Parathyroid adenoma (tissue), 2 donors: ENCODE data around the gene CAVIN1.
"Not testable (repeated sequence)": the region's sequence is repeated elsewhere in the genome, so short reads cannot be mapped to it uniquely, and the experiment has no call there.

Experiments used
- H2AFZ ChIP-seq: fragments of 300-600 bp; sonication (generic); one replicate; pipeline ENCODE4 v1.7.0; 2017; ENCODE audit warnings: antibody characterized with exemption, mild to moderate bottlenecking
- H3K27ac ChIP-seq: fragments of 300-600 bp; sonication (generic); one replicate; pipeline ENCODE4 v1.7.0; 2017
- H3K27me3 ChIP-seq: fragments of 300-600 bp; sonication (generic); one replicate; pipeline ENCODE4 v1.7.0; 2017; ENCODE audit warnings: low read length; ENCODE audit not compliant: control insufficient read depth, insufficient read depth
- H3K36me3 ChIP-seq: fragments of 300-600 bp; sonication (generic); one replicate; pipeline ENCODE4 v1.7.0; 2017; ENCODE audit warnings: low read length; ENCODE audit not compliant: control insufficient read depth, insufficient read depth
- H3K4me1 ChIP-seq: fragments of 300-600 bp; sonication (generic); one replicate; pipeline ENCODE4 v1.7.0; 2017; ENCODE audit warnings: control low read depth
- H3K4me2 ChIP-seq: fragments of 300-600 bp; sonication (generic); one replicate; pipeline ENCODE4 v1.7.0; 2017; ENCODE audit warnings: low read length
- H3K4me3 ChIP-seq: fragments of 300-600 bp; sonication (generic); one replicate; pipeline ENCODE4 v1.7.0; 2017; ENCODE audit warnings: low read depth, low read length
- H3K79me2 ChIP-seq: fragments of 300-600 bp; sonication (generic); one replicate; pipeline ENCODE4 v1.7.0; 2017; ENCODE audit warnings: control low read depth
- H3K9ac ChIP-seq: fragments of 300-600 bp; sonication (generic); one replicate; pipeline ENCODE4 v1.7.0; 2017; ENCODE audit warnings: mild to moderate bottlenecking
- H3K9me3 ChIP-seq: fragments of 300-600 bp; sonication (generic); one replicate; pipeline ENCODE4 v1.7.0; 2017; ENCODE audit warnings: low read length; ENCODE audit not compliant: control insufficient read depth
- TF ChIP-seq, protein P1 (sequence below): fragments of 300-600 bp; sonication (generic); IDR thresholded peaks from one replicate; pipeline ENCODE4 v1.7.0; 2017; ENCODE audit warnings: antibody characterized with exemption, mild to moderate bottlenecking
- donor health status: primary hyperparathyroidism.

CAVIN1 gene

DNA sequence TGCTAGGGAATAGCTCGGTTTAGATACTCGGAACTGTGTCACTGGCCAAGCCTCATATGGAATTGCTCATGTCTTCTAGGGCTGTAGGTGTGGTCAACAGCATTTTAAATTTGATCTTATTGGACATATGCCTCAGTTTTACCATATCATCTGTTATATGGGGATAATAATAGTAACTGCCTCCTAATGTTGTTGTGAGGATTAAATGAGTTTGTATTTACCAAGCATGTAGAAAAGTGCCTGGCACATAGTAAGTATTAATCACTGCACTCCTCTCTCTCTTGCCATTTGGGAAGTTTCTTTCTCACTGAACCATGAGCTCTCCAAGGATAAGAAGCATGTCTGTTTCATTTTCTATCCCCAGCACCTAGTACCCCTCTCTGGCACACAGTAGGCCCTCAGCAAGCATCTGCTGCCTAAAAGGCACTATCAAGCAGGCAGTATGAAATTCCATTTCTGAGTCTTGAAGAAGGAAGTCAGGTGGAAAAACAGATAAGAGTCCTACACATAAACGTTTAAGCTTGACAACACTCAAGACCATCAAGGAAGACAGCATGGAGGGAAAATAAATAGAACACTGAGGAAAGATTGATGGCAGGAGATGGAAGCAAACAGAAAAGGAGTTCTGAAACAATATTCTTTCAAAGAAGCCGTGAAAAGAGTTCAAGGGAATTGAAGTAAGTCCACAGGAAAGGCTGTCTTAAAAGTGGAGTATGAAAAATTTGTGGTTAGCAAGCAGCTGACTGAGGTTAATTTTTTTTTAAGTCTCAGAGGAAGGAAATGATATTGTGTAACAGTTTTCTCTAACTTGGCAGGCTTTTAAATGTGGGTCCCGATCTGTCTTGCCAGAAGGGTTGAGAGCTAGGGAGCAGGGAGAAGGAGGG is 33.4 kb upstream of the CAVIN1 start:
- Histone ChIP-seq H3K4me3 (peak overlapping the region; percentile 49), H2AFZ (peak overlapping the region; percentile 65), H3K36me3 (no peaks in the 10 kb centered on the region), H3K4me2 (peak overlapping the region; percentile 80), H3K79me2 (peaks cover 11% of the 10 kb centered on the region), H3K4me1 (peaks cover 17% of the 10 kb centered on the region), H3K27me3 (no peaks in the 10 kb centered on the region), H3K9ac (no peak overlapping the region), H3K9me3 (no peaks in the 10 kb centered on the region), H3K27ac (peak overlapping the region; percentile 66)
- TF ChIP-seq, protein P1, sequence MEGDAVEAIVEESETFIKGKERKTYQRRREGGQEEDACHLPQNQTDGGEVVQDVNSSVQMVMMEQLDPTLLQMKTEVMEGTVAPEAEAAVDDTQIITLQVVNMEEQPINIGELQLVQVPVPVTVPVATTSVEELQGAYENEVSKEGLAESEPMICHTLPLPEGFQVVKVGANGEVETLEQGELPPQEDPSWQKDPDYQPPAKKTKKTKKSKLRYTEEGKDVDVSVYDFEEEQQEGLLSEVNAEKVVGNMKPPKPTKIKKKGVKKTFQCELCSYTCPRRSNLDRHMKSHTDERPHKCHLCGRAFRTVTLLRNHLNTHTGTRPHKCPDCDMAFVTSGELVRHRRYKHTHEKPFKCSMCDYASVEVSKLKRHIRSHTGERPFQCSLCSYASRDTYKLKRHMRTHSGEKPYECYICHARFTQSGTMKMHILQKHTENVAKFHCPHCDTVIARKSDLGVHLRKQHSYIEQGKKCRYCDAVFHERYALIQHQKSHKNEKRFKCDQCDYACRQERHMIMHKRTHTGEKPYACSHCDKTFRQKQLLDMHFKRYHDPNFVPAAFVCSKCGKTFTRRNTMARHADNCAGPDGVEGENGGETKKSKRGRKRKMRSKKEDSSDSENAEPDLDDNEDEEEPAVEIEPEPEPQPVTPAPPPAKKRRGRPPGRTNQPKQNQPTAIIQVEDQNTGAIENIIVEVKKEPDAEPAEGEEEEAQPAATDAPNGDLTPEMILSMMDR = no peak

GRCh38 chr17:42454987-42455386 is 31.9 kb upstream of the CAVIN1 start:
- not testable (repeated sequence) for H3K4me3 ChIP-seq, H3K79me2 ChIP-seq, H3K27me3 ChIP-seq, H3K4me2 ChIP-seq, H2AFZ ChIP-seq, H3K9me3 ChIP-seq, H3K27ac ChIP-seq, H3K9ac ChIP-seq, H3K36me3 ChIP-seq
- H3K4me1 ChIP-seq = peaks cover 14% of the 10 kb centered on the region

GRCh38 chr17:42453439-42453838 is 30.4 kb upstream of the CAVIN1 start:
- Histone ChIP-seq H3K27ac (no peak overlapping the region), H3K36me3 (no peaks in the 10 kb centered on the region), H3K9me3 (no peaks in the 10 kb centered on the region), H3K4me1 (peaks cover 14% of the 10 kb centered on the region), H3K4me3 (no peak overlapping the region), H2AFZ (no peak overlapping the region), H3K9ac (no peak overlapping the region), H3K27me3 (no peaks in the 10 kb centered on the region), H3K4me2 (no peak overlapping the region), H3K79me2 (no peaks in the 10 kb centered on the region)
- TF ChIP-seq, protein P1 = no peak

DNA sequence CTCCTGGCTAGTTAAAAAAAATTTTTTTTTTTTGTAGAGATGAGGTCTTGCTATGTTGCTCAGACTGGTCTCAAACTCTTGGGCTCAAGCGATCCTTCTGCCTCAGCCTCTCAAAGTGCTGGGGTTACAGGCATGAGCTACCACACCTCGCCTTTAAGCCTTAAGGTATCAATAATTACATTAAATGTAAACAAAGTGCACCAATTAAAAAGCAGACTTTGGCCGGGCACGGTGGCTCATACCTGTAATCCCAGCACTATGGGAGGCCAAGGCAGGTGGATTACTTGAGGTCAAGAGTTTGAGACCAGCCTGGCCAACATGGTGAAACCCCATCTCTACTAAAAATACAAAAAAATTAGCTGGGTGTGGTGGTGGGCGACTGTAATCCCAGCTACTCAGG is 28.2 kb upstream of the CAVIN1 start:
- H3K4me2 ChIP-seq, H2AFZ ChIP-seq, H3K27ac ChIP-seq, H3K4me1 ChIP-seq, H3K27me3 ChIP-seq, H3K4me3 ChIP-seq, H3K9me3 ChIP-seq, H3K79me2 ChIP-seq, H3K9ac ChIP-seq, H3K36me3 ChIP-seq: not testable (repeated sequence)

- not testable (repeated sequence) for H2AFZ ChIP-seq, H3K79me2 ChIP-seq, H3K9ac ChIP-seq, H3K27me3 ChIP-seq, H3K36me3 ChIP-seq, H3K4me1 ChIP-seq, H3K4me2 ChIP-seq, H3K9me3 ChIP-seq, H3K4me3 ChIP-seq, H3K27ac ChIP-seq
These were observed 26.8 kb upstream of the CAVIN1 start for GRCh38 chr17:42449838-42450237.

GRCh38 chr17:42449176-42449575 is 26.1 kb upstream of the CAVIN1 start:
- H3K79me2 ChIP-seq, H3K36me3 ChIP-seq, H3K27me3 ChIP-seq, H3K4me3 ChIP-seq, H3K4me2 ChIP-seq, H3K4me1 ChIP-seq, H3K9ac ChIP-seq, H3K27ac ChIP-seq, H3K9me3 ChIP-seq, H2AFZ ChIP-seq: not testable (repeated sequence)
